HepG2 (cell line): ENCODE results near the gene SMARCB1. TPM values are rescaled to one million over a fixed set of nuclear protein-coding genes. Genes with fewer than 3 reads are reported as not detected.

ENCODE experiments used
- ATAC-seq: fragments of 200-7000 bp; cut with Tn5 transposase; 3 replicates; pipeline ENCODE4 v1.9.1; 2020; ENCODE audit warnings: mild to moderate bottlenecking, moderate library complexity
- BruUV-seq: library from RNA; stranded (reverse); fragments of 400-500 nt; replicated peaks from 2 replicates; lab custom pipeline; 2021; lab: Mats Ljungman, UMichigan
- CTCF ChIA-PET: fragments of 300-600 bp; formaldehyde crosslinking; extraction: SDS; loops from one replicate; lab custom pipeline; 2021; ENCODE audit warnings: low total read pairs, inconsistent platforms, low intra/inter-chr PET ratio; lab: Yijun Ruan, JAX
- POLR2A ChIA-PET: fragments of 350-600 bp; sonication (Branson Sonifier 250); formaldehyde crosslinking; loops from one replicate; lab custom pipeline; 2020; ENCODE audit warnings: antibody characterized with exemption, inconsistent platforms; lab: Yijun Ruan, JAX
- DNase-seq: peaks from one replicate; pipeline ENCODE4 v3.0.0-alpha.2; 2015; ENCODE audit warnings: low spot score
- FAIRE-seq: peaks from 3 replicates; lab custom pipeline; 2011; peaks lifted over from hg19 to GRCh38; lab: Jason Lieb, UNC
- H2AFZ ChIP-seq: one replicate; pipeline ENCODE4 v1.6.1; 2011; ENCODE audit warnings: low read length, inconsistent platforms
- H3K27ac ChIP-seq: fragments of 300-600 bp; 3 replicates; pipeline ENCODE4 v1.8.0; 2011; ENCODE audit warnings: mixed run types, mild to moderate bottlenecking, mixed read lengths, low read length, inconsistent platforms; ENCODE audit not compliant: insufficient read depth; ENCODE audit errors: extremely low read length
- H3K27me3 ChIP-seq, 2 experiments: fragments of 200-600 bp in 1 of 2; 2 replicates in 1 of 2; 3 replicates in 1 of 2; pipeline versions ENCODE4 v1.6.0 to v1.8.0; 2011; ENCODE audit warnings: low read length in 2 of 2, mild to moderate bottlenecking in 2 of 2, moderate library complexity in 2 of 2, inconsistent platforms in 1 of 2; ENCODE audit not compliant: insufficient read depth in 2 of 2, control insufficient read depth in 1 of 2
- H3K36me3 ChIP-seq, 2 experiments: fragments of 200-600 bp in 1 of 2; replicated peaks in 1 of 2; 2 replicates in 1 of 2; 3 replicates in 1 of 2; pipeline versions ENCODE4 v1.5.1 to v1.8.0; 2011; ENCODE audit warnings: low read length in 2 of 2, inconsistent platforms in 1 of 2; ENCODE audit not compliant: insufficient read depth in 2 of 2, control insufficient read depth in 1 of 2
- H3K4me1 ChIP-seq: 2 replicates; pipeline ENCODE4 v1.5.1; 2012; ENCODE audit warnings: low read length, inconsistent platforms; ENCODE audit not compliant: insufficient read depth
- H3K4me2 ChIP-seq: 2 replicates; pipeline ENCODE4 v1.6.0; 2011; ENCODE audit warnings: low read depth, low read length, inconsistent platforms
- H3K4me3 ChIP-seq, 3 experiments: fragments of 200-600 bp in 1 of 3; sonication (generic), shearing (Covaris generic) in 1 of 3; replicated peaks in 1 of 3; 2 replicates each; pipeline ENCODE4 v1.5.1; 2011 to 2016; ENCODE audit warnings: low read length in 3 of 3, inconsistent platforms in 2 of 3, low read depth in 2 of 3, mild to moderate bottlenecking in 2 of 3, control low read depth in 1 of 3, mixed read lengths in 1 of 3; ENCODE audit not compliant: insufficient read depth in 1 of 3
- H3K79me2 ChIP-seq: one replicate; pipeline ENCODE4 v1.6.1; 2011; ENCODE audit warnings: low read length, inconsistent platforms; ENCODE audit not compliant: insufficient read depth
- H3K9ac ChIP-seq: 2 replicates; pipeline ENCODE4 v1.6.0; 2011; ENCODE audit warnings: mild to moderate bottlenecking, low read depth, low read length, inconsistent platforms; ENCODE audit not compliant: insufficient read depth
- H3K9me3 ChIP-seq: 2 replicates; pipeline ENCODE4 v1.5.1; 2012; ENCODE audit warnings: mild to moderate bottlenecking, low read length
- H4K20me1 ChIP-seq: 2 replicates; pipeline ENCODE4 v1.6.0; 2011; ENCODE audit warnings: inconsistent platforms, mild to moderate bottlenecking, low read length, moderate library complexity; ENCODE audit not compliant: insufficient read depth
- AGO2 ChIP-seq: fragments of 200-400 bp; formaldehyde crosslinking; optimal IDR thresholded peaks from 2 replicates; pipeline ENCODE3; 2017; ENCODE audit warnings: mild to moderate bottlenecking, low read depth, low read length, moderate library complexity
- FOXO4 ChIP-seq: sonication (generic); formaldehyde crosslinking; conservative IDR thresholded peaks from 2 replicates; pipeline ENCODE4 v1.8.1; 2023; ENCODE audit warnings: missing genetic modification reagents
- KMT2B ChIP-seq: IDR thresholded peaks from 2 replicates; pipeline ENCODE4 v1.6.1; 2016; ENCODE audit warnings: missing genetic modification reagents, missing compliant biosample characterization
- ZNF224 ChIP-seq: sonication (generic); formaldehyde crosslinking; IDR thresholded peaks from 2 replicates; pipeline ENCODE4 v1.5.0; 2020; ENCODE audit warnings: mild to moderate bottlenecking, missing genetic modification reagents
- WGBS: methylation state at CpG from one replicate; pipeline ENCODE4 v1.1.6; 2017; ENCODE audit warnings: low lambda C conversion rate; 5-methylcytosine and 5-hydroxymethylcytosine counted together
- in situ Hi-C: cut with HindIII; loops from 2 replicates; pipeline ENCODE4 v1.10.0; 2017; ENCODE audit warnings: low pct_unique_long_range_greater_than_20kb; ENCODE audit not compliant: extremely low pct_ligation_motif_present
- intact Hi-C: fragments of 100-400 bp; cut with micrococcal nuclease; formaldehyde crosslinking; loops from one replicate; pipeline ENCODE4 v1.10.0; 2022; ENCODE audit not compliant: unreplicated experiment
- polyA plus RNA-seq, 8 experiments: library from polyadenylated mRNA; depleted of rRNA in 3 of 8; stranded (reverse) in 7 of 8; unstranded in 1 of 8; fragments of >200 nt; fragmentation: Illumina TruSeq in 4 of 8; extraction: Trizol in 4 of 8; gene quantifications; 2 replicates each; pipeline versions ENCODE4 v1.2.1 to v1.2.3, GENCODE V29; 2011 to 2016; ENCODE audit warnings: low read depth in 4 of 8, missing spikeins in 1 of 8, mixed read lengths in 1 of 8; ENCODE audit not compliant: insufficient read depth in 1 of 8
- total RNA-seq, 5 experiments: library from RNA; depleted of rRNA; stranded (reverse); fragments of >200 nt; fragmentation: Illumina TruSeq; extraction: Trizol; gene quantifications; 2 replicates each; pipeline ENCODE4 v1.2.3, GENCODE V29; 2016; ENCODE audit warnings: low read depth in 1 of 5

Gene SMARCB1
- total and polyA plus RNA-seq, 2 of the 13 experiments (the other 11 are each of a cell fraction or from before 2014, with no cell fraction given): 74.0 to 166 TPM

GRCh38 chr22:23826510-23827350, 40.0 kb downstream of the SMARCB1 start:
- in situ Hi-C loops: loop anchor here (25.0 kb wide), 1 partner anchor 214 kb away; no protein-coding TSS in a partner anchor
- Histone ChIP-seq H3K27me3 (no peaks in the 10 kb centered on the region), H3K4me2 (no peak overlapping the region), H3K27ac (peak overlapping the region; percentile 28), H3K4me3 (no peak overlapping the region), H3K36me3 (peaks cover 58 to 84% of the 10 kb centered on the region in 2 experiments), H2AFZ (no peak overlapping the region), H3K4me1 (peaks cover 24% of the 10 kb centered on the region), H3K79me2 (no peaks in the 10 kb centered on the region), H3K9ac (no peak overlapping the region), H3K9me3 (no peaks in the 10 kb centered on the region), H4K20me1 (no peaks in the 10 kb centered on the region)
- no peak for DNase-seq
- ATAC-seq: peak; percentile 20
- TF ChIP-seq AGO2: peak; percentile 65
- TF ChIP-seq ZNF224 (CRISPR knock-in tag): no peak
- 0 out of 2 replicates have a peak, but pooled peaks have one; percentile 19 for TF ChIP-seq FOXO4 (CRISPR knock-in tag)
- no peak for TF ChIP-seq KMT2B (CRISPR knock-in tag)
- ChIA-PET CTCF (no interaction called here), POLR2A (interaction anchor here (0.7 to 0.9 kb wide), 2 partner anchors 40 to 56 kb away, joined by 3 read pairs; partner anchors contain the start of gene SMARCB1)
- intact Hi-C loops: no loop called here
- FAIRE-seq: no peak
- 90% methylated on average over 6 of the region's 15 CpGs for WGBS
- BruUV-seq: no TSS peak
